Measurements from ENCODE around the gene SDC1. TPM values are rescaled to one million over a fixed set of nuclear protein-coding genes. Genes with fewer than 3 reads are reported as not detected.

SDC1 gene
- total and polyA plus RNA-seq, 2 experiments from 2014 or later = 92.3 to 107 TPM

DNA sequence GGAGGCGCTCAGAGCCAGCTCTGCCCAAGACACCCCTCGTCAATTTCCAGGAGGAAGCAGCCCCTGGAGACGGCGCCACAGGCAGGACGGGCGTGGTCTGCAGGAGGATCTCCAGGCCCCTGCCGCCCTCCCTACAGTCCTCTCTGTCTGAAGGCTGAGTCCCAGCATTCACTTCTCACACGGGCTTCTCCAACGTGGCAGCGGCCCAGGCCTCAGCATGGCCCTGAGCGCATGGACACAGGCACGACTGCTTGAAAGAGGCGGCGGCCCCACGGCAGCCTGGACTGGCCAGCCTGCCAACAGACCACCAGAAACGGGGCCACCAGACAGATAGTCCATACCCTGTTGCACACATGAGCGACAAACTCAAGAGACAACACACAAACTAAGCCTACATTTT lies 23.3 kb downstream of the SDC1 start:
- DNase-seq (ENCODE audit: low spot score) = no peak
- Histone ChIP-seq H3K9me2 (replicated peaks; ENCODE audit: insufficient read depth) (no peaks in the 10 kb centered on the region), H3K36me3 (replicated peaks; ENCODE audit: insufficient read depth, low read depth) (no peaks in the 10 kb centered on the region), H3K27me3 (no peaks in the 10 kb centered on the region), H3K4me3 (no peak overlapping the region), H3K4me2 (no peak overlapping the region), H2AFZ (no peak overlapping the region), H3K79me2 (peaks cover 7% of the 10 kb centered on the region), H3K27ac (no peak overlapping the region), H3K4me1 (ENCODE audit: insufficient read depth) (peaks cover 21% of the 10 kb centered on the region), H4K20me1 (ENCODE audit: insufficient read depth, poor library complexity, severe bottlenecking) (no peaks in the 10 kb centered on the region), H3K9me3 (ENCODE audit: low read depth) (no peaks in the 10 kb centered on the region)
- TF ChIP-seq, protein P1, sequence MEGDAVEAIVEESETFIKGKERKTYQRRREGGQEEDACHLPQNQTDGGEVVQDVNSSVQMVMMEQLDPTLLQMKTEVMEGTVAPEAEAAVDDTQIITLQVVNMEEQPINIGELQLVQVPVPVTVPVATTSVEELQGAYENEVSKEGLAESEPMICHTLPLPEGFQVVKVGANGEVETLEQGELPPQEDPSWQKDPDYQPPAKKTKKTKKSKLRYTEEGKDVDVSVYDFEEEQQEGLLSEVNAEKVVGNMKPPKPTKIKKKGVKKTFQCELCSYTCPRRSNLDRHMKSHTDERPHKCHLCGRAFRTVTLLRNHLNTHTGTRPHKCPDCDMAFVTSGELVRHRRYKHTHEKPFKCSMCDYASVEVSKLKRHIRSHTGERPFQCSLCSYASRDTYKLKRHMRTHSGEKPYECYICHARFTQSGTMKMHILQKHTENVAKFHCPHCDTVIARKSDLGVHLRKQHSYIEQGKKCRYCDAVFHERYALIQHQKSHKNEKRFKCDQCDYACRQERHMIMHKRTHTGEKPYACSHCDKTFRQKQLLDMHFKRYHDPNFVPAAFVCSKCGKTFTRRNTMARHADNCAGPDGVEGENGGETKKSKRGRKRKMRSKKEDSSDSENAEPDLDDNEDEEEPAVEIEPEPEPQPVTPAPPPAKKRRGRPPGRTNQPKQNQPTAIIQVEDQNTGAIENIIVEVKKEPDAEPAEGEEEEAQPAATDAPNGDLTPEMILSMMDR (IDR thresholded peaks at IDR 0.05; ENCODE audit: poor library complexity) = no peak
- TF ChIP-seq EZH2phosphoT487 (IDR thresholded peaks at IDR 0.05; ENCODE audit: low read depth, severe bottlenecking, unreplicated experiment) (no peak), EZH2 (IDR thresholded peaks at IDR 0.05; ENCODE audit: borderline replicate concordance) (no peak)
- 97% methylated on average over 17 of the region's 17 CpGs for WGBS (ENCODE audit: low lambda C conversion rate, missing lambda C conversion rate)

DNA sequence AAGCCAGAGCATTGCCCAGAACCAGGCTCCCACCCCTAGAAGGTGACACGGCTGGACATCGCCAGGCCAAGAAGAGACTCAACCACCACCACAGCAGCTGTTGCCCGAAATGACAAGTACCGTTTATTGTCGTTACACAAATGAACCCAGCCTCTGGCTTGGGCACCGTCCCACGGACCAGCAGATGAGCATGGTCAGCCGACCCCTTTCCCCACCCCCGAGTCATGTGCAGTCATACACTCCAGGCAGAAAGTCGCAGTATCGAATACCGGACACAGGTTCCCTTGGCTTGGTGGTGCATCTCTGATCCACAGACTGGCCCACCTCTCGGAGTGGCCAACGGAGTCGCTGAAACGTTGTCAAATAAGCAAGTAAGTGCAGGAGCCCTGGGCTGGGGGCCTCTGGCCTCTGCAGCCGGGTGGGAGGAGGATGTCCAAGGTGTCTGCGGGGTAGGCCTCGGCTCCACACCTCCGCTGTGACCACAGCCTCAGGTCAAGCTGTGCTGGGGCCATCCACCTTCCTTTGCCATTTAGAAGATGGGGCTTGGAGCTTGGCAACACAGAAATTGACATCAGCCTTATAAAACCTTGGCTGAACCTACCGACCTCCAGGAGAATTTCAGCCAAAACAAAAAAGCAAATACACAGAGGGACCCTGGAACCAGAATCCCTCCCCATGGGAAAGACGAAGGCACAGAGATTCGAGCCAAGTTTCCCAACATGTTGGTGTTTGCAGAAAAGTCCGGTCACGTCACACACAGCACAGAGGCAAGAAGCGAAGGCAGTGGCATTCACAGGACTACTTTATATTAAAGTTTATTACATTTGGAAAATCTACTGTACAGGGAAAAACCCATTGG lies 24.0 kb downstream of the SDC1 start:
- 95% methylated on average over 26 of the region's 26 CpGs for WGBS (ENCODE audit: low lambda C conversion rate, missing lambda C conversion rate)
- H3K27ac ChIP-seq = no peak overlapping the region
- H3K27me3 ChIP-seq = no peaks in the 10 kb centered on the region

DNA sequence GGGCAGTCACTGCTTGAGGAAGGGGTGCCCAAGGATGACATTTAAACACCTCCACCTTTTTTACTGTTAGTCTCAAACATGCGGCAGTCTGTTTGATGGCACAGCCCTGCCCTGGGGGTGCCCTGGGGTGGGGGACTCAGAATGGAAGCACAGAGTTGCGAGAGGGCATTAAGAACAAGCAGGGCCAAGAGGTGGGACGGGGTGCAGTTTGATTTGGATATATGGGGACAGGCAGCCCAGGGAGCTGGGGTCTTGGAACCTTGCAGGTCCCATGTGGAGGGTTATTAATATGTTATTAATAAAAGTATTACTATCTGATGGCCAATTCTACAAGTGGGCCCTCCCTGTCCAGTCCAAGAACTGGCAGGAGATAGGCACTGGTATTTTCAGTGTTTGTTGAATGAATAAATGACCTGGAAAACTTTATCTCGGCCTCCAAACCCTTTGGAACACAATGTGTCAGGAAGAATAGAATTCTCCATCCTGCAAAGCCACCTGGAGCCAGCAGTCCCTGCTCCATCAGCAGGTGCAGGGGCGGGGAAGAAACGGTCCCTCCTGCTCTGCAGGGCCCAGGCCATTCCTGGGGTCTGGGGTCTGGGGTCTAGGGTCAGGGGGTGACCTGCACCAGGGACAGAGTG lies 25.2 kb downstream of the SDC1 start:
- TF ChIP-seq EZH2 (IDR thresholded peaks at IDR 0.05; ENCODE audit: borderline replicate concordance) (no peak), EZH2phosphoT487 (IDR thresholded peaks at IDR 0.05; ENCODE audit: low read depth, severe bottlenecking, unreplicated experiment) (no peak)
- TF ChIP-seq, protein P1 (IDR thresholded peaks at IDR 0.05; ENCODE audit: poor library complexity) = no peak
- peaks cover 1% of the 10 kb centered on the region for H3K79me2 ChIP-seq
- no peak overlapping the region for H3K4me3 ChIP-seq
- H3K9me2 ChIP-seq (replicated peaks; ENCODE audit: insufficient read depth) = no peaks in the 10 kb centered on the region
- H3K4me2 ChIP-seq = no peak overlapping the region
- DNase-seq (ENCODE audit: low spot score) = no peak
- H3K4me1 ChIP-seq (ENCODE audit: insufficient read depth) = peaks cover 26% of the 10 kb centered on the region
- H3K27ac ChIP-seq = no peak overlapping the region
- no peaks in the 10 kb centered on the region for H3K27me3 ChIP-seq
- no peak overlapping the region for H2AFZ ChIP-seq
- no peaks in the 10 kb centered on the region for H3K9me3 ChIP-seq (ENCODE audit: low read depth)
- H3K36me3 ChIP-seq (replicated peaks; ENCODE audit: insufficient read depth, low read depth) = no peaks in the 10 kb centered on the region
- 90% methylated on average over 6 of the region's 6 CpGs for WGBS (ENCODE audit: low lambda C conversion rate, missing lambda C conversion rate)
- H4K20me1 ChIP-seq (ENCODE audit: insufficient read depth, poor library complexity, severe bottlenecking) = no peaks in the 10 kb centered on the region

More for the DNA sequence above, 24.0 kb downstream of the SDC1 start:
- TF ChIP-seq EZH2 (IDR thresholded peaks at IDR 0.05; ENCODE audit: borderline replicate concordance) = no peak
- no peak for TF ChIP-seq EZH2phosphoT487 (IDR thresholded peaks at IDR 0.05; ENCODE audit: low read depth, severe bottlenecking, unreplicated experiment)
- TF ChIP-seq, protein P1 (IDR thresholded peaks at IDR 0.05; ENCODE audit: poor library complexity) = no peak
- H3K4me2 ChIP-seq = no peak overlapping the region
- H3K9me3 ChIP-seq (ENCODE audit: low read depth) = no peaks in the 10 kb centered on the region
- DNase-seq (ENCODE audit: low spot score) = no peak
- no peak overlapping the region for H3K4me3 ChIP-seq
- H4K20me1 ChIP-seq (ENCODE audit: insufficient read depth, poor library complexity, severe bottlenecking) = no peaks in the 10 kb centered on the region
- peaks cover 19% of the 10 kb centered on the region for H3K4me1 ChIP-seq (ENCODE audit: insufficient read depth)
- H3K9me2 ChIP-seq (replicated peaks; ENCODE audit: insufficient read depth) = no peaks in the 10 kb centered on the region
- H3K36me3 ChIP-seq (replicated peaks; ENCODE audit: insufficient read depth, low read depth) = no peaks in the 10 kb centered on the region
- no peak overlapping the region for H2AFZ ChIP-seq
- H3K79me2 ChIP-seq = peaks cover 2% of the 10 kb centered on the region
